Liver (tissue), 9 donors: ENCODE data around the gene RASSF3. TPM values are rescaled to one million over a fixed set of nuclear protein-coding genes. Genes with fewer than 3 reads are reported as not detected.

Experiments used
- DNase-seq: peaks from one replicate; pipeline ENCODE4 v3.0.0-alpha.2; 2017; ENCODE audit warnings: low spot score
- H3K27ac ChIP-seq, 2 donors: one replicate each; pipeline ENCODE4 v1.7.0; 2013; ENCODE audit warnings: inconsistent platforms in 2 of 2, low read length in 2 of 2, control low read depth in 1 of 2, low read depth in 1 of 2, mild to moderate bottlenecking in 1 of 2
- H3K27me3 ChIP-seq, 4 donors: one replicate each; pipeline versions ENCODE4 v1.6.1 to v1.7.0; 2013; ENCODE audit warnings: low read length in 3 of 4, inconsistent platforms in 1 of 4, mild to moderate bottlenecking in 1 of 4, moderate library complexity in 1 of 4; ENCODE audit not compliant: control insufficient read depth in 4 of 4, insufficient read depth in 4 of 4
- H3K36me3 ChIP-seq, 4 donors: one replicate each; pipeline versions ENCODE4 v1.6.1 to v1.7.0; 2013; ENCODE audit warnings: low read length in 3 of 4, mild to moderate bottlenecking in 3 of 4, low read depth in 1 of 4, moderate library complexity in 1 of 4; ENCODE audit not compliant: control insufficient read depth in 4 of 4, insufficient read depth in 3 of 4
- H3K4me1 ChIP-seq, 4 donors: one replicate each; pipeline versions ENCODE4 v1.6.1 to v1.7.0; 2013; ENCODE audit warnings: low read length in 3 of 4, mild to moderate bottlenecking in 3 of 4, moderate library complexity in 1 of 4; ENCODE audit not compliant: control insufficient read depth in 4 of 4, insufficient read depth in 4 of 4
- H3K4me3 ChIP-seq, 3 donors: one replicate each; pipeline versions ENCODE4 v1.6.1 to v1.7.0; 2013; ENCODE audit warnings: low read length in 3 of 3, control low read depth in 1 of 3, low read depth in 1 of 3, mild to moderate bottlenecking in 1 of 3
- H3K9ac ChIP-seq, 2 donors: one replicate each; pipeline ENCODE4 v1.7.0; 2013; ENCODE audit warnings: low read length in 2 of 2, mild to moderate bottlenecking in 2 of 2, moderate library complexity in 2 of 2, control low read depth in 1 of 2, low read depth in 1 of 2
- H3K9me3 ChIP-seq, 4 donors: one replicate each; pipeline versions ENCODE4 v1.6.1 to v1.7.0; 2013; ENCODE audit warnings: low read length in 3 of 4; ENCODE audit not compliant: control insufficient read depth in 4 of 4
- ATF3 ChIP-seq: IDR thresholded peaks from 2 replicates; pipeline ENCODE4 v1.6.1; 2016; ENCODE audit warnings: antibody characterized with exemption
- CTCF ChIP-seq: fragments of 150-350 bp; IDR thresholded peaks from 2 replicates; pipeline ENCODE4 v1.5.1; 2017; ENCODE audit warnings: improper control_type of control experiment, low read depth, low read length; ENCODE audit not compliant: missing input control
- EGR1 ChIP-seq, 2 donors: IDR thresholded peaks; 2 replicates each; pipeline ENCODE4 v1.6.1; 2016 to 2018; ENCODE audit warnings: antibody characterized with exemption in 2 of 2, low read depth in 2 of 2
- FOXA1 ChIP-seq: IDR thresholded peaks from 2 replicates; pipeline ENCODE4 v1.6.1; 2016; ENCODE audit warnings: antibody characterized with exemption
- FOXA2 ChIP-seq: IDR thresholded peaks from 2 replicates; pipeline ENCODE4 v1.6.1; 2016; ENCODE audit warnings: antibody characterized with exemption
- GABPA ChIP-seq, 2 donors: IDR thresholded peaks in 1 of 2; conservative IDR thresholded peaks in 1 of 2; 2 replicates each; pipeline ENCODE4 v1.6.1; 2016; ENCODE audit warnings: antibody characterized with exemption in 2 of 2, mild to moderate bottlenecking in 1 of 2, moderate library complexity in 1 of 2
- HNF4A ChIP-seq, 2 donors: conservative IDR thresholded peaks; 2 replicates each; pipeline ENCODE4 v1.6.1; 2016; ENCODE audit warnings: antibody characterized with exemption in 2 of 2, mild to moderate bottlenecking in 2 of 2
- HNF4G ChIP-seq: IDR thresholded peaks from 2 replicates; pipeline ENCODE4 v1.6.1; 2016; ENCODE audit warnings: antibody characterized with exemption
- JUND ChIP-seq, 2 donors: IDR thresholded peaks; 2 replicates each; pipeline ENCODE4 v1.6.1; 2016; ENCODE audit warnings: antibody characterized with exemption in 2 of 2
- MAX ChIP-seq: IDR thresholded peaks from 2 replicates; pipeline ENCODE4 v1.6.1; 2016; ENCODE audit warnings: antibody characterized with exemption
- NR2F2 ChIP-seq: IDR thresholded peaks from 2 replicates; pipeline ENCODE4 v1.6.1; 2016; ENCODE audit warnings: antibody characterized with exemption
- REST ChIP-seq: IDR thresholded peaks from 2 replicates; pipeline ENCODE4 v1.6.1; 2016; ENCODE audit warnings: antibody characterized with exemption, mild to moderate bottlenecking
- RXRA ChIP-seq, 2 donors: IDR thresholded peaks; 2 replicates each; pipeline ENCODE4 v1.6.1; 2017 to 2018; ENCODE audit warnings: antibody characterized with exemption in 2 of 2, mild to moderate bottlenecking in 1 of 2
- SP1 ChIP-seq: IDR thresholded peaks from 2 replicates; pipeline ENCODE4 v1.6.1; 2018; ENCODE audit warnings: antibody characterized with exemption, mild to moderate bottlenecking
- TAF1 ChIP-seq: conservative IDR thresholded peaks from 2 replicates; pipeline ENCODE4 v1.6.1; 2016; ENCODE audit warnings: antibody characterized with exemption, mild to moderate bottlenecking
- YY1 ChIP-seq: IDR thresholded peaks from 2 replicates; pipeline ENCODE4 v1.6.1; 2016; ENCODE audit warnings: antibody characterized with exemption, mild to moderate bottlenecking
- WGBS: extraction: QIAGEN DNeasy Blood & Tissue Kit; methylation state at CpG from one replicate; pipeline ENCODE4 v1.1.7; 2013; 5-methylcytosine and 5-hydroxymethylcytosine counted together
- polyA plus RNA-seq, 2 donors: library from polyadenylated mRNA; stranded (reverse) in 1 of 2; unstranded in 1 of 2; fragments of 200-250 nt in 1 of 2; fragments of >200 nt in 1 of 2; fragmentation: Nextera tagmentation in 1 of 2; extraction: Ambion mirVana in 1 of 2; gene quantifications; one replicate each; pipeline versions ENCODE4 v1.2.1 to v1.2.3, GENCODE V29; 2013 to 2015
- total RNA-seq, 2 donors: library from RNA; depleted of rRNA; stranded (reverse); fragments of >200 nt; gene quantifications; one replicate each; pipeline ENCODE4 v1.2.3, GENCODE V29; 2014
- donor health status: healthy.
- donor health status: healthy.
- donor health status: healthy.
- donor health status: healthy.
- donor health status: healthy.

The RASSF3 gene
- total and polyA plus RNA-seq, 4 donors, result 2.2 to 9.1 (median 5.6) TPM

GRCh38 chr12:64649487-64649886, 39.2 kb downstream of the RASSF3 start:
- WGBS, result 94% methylated on average over 6 of the region's 6 CpGs
- no peak for TF ChIP-seq JUND (IDR thresholded peaks at IDR 0.05)
- no peak for TF ChIP-seq MAX
- TF ChIP-seq HNF4A (conservative IDR thresholded peaks at IDR 0.05), result no peak
- no peak for TF ChIP-seq TAF1
- TF ChIP-seq GABPA (IDR thresholded peaks at IDR 0.05 in 1 of 2, conservative IDR thresholded peaks at IDR 0.05 in 1 of 2), result no peak
- TF ChIP-seq SP1, result no peak
- no peak for TF ChIP-seq EGR1 (IDR thresholded peaks at IDR 0.05; ENCODE audit: low read depth in 2 of 2)
- TF ChIP-seq CTCF, result no peak
- no peak for TF ChIP-seq YY1
- Histone ChIP-seq H3K4me3 (no peak overlapping the region), H3K27ac (no peak overlapping the region), H3K9ac (no peak overlapping the region), H3K9me3 (no peaks in the 10 kb centered on the region), H3K27me3 (no peaks in the 10 kb centered on the region), H3K36me3 (no peaks in the 10 kb centered on the region), H3K4me1 (no peaks in the 10 kb centered on the region)
- DNase-seq, result no peak

GRCh38 chr12:64650762-64651161, 40.5 kb downstream of the RASSF3 start:
- Histone ChIP-seq H3K36me3 (no peaks in the 10 kb centered on the region), H3K27me3 (no peaks in the 10 kb centered on the region), H3K4me1 (no peaks in the 10 kb centered on the region), H3K27ac (no peak overlapping the region), H3K4me3 (no peak overlapping the region), H3K9ac (no peak overlapping the region), H3K9me3 (no peaks in the 10 kb centered on the region)
- DNase-seq, result no peak
- TF ChIP-seq NR2F2 (no peak), FOXA2 (no peak), ATF3 (no peak), REST (no peak), MAX (no peak), GABPA (IDR thresholded peaks at IDR 0.05 in 1 of 2, conservative IDR thresholded peaks at IDR 0.05 in 1 of 2) (no peak), HNF4G (no peak), EGR1 (IDR thresholded peaks at IDR 0.05; ENCODE audit: low read depth in 2 of 2) (no peak), FOXA1 (no peak), RXRA (IDR thresholded peaks at IDR 0.05) (no peak), SP1 (no peak), YY1 (no peak), JUND (IDR thresholded peaks at IDR 0.05) (no peak)
- 75% methylated on average over 4 of the region's 4 CpGs for WGBS
